ENCODE measurements around the gene SARDH. TPM values are rescaled to one million over a fixed set of nuclear protein-coding genes. Genes with fewer than 3 reads are reported as not detected.

The SARDH gene
- total RNA-seq, 1 experiment from 2014 or later, result 15.7 TPM

- no peaks in the 10 kb centered on the region for H3K36me3 ChIP-seq
- H3K4me3 ChIP-seq, result no peak overlapping the region
- peaks cover 78% of the 10 kb centered on the region for H3K4me1 ChIP-seq
- H3K9me3 ChIP-seq (replicated peaks), result no peaks in the 10 kb centered on the region
- H3K27me3 ChIP-seq, result no peaks in the 10 kb centered on the region
- peak; percentile 78 to 80 for DNase-seq
- peak overlapping the region; percentile 92 for H3K27ac ChIP-seq
These were observed 26.5 kb downstream of the SARDH start for GRCh38 chr9:133711428-133712220.

DNA sequence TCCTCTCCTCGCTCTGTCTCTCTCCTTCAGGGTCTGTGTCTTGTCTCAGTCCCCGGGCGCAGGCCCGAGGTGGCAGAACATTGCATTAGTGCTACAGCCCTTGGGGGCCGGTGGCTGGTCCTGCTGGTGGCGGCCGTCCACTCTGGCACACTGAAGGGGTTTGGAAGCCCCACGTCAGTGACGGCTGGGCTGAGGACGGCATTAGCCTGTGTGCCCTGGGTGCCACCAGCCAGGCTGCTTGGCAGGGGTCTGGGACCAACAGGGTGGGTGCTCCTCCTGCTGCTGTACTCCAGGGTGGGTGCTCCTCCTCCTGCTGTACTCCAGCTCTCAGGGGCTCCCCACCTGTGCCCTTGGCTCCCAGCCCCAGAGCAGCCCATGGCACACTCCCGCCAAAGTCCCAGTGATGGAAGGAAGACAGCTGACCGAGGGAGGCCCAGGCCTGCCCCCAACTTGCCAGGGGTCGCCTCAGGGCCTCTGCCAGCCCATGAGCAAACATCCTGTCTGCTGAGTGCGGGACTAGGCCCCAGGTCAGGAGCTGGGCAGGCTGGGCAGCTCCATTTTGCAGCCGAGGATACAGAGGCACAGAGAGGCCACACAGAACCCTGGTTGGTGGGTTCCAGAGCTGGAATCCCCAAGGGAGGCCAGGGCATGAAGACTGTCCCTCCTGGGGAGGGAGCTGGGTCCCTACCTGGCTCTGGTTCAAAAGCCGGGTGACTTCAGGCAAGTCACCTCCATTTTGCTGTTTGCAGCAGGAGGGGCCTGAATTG lies 27.3 kb downstream of the SARDH start:
- Histone ChIP-seq H3K4me1 (peaks cover 70% of the 10 kb centered on the region), H3K9me3 (replicated peaks) (no peaks in the 10 kb centered on the region), H3K4me3 (no peak overlapping the region), H3K27ac (peak overlapping the region; percentile 92), H3K36me3 (no peaks in the 10 kb centered on the region), H3K27me3 (no peaks in the 10 kb centered on the region)
- peak; percentile 92 to 93 for DNase-seq

DNA sequence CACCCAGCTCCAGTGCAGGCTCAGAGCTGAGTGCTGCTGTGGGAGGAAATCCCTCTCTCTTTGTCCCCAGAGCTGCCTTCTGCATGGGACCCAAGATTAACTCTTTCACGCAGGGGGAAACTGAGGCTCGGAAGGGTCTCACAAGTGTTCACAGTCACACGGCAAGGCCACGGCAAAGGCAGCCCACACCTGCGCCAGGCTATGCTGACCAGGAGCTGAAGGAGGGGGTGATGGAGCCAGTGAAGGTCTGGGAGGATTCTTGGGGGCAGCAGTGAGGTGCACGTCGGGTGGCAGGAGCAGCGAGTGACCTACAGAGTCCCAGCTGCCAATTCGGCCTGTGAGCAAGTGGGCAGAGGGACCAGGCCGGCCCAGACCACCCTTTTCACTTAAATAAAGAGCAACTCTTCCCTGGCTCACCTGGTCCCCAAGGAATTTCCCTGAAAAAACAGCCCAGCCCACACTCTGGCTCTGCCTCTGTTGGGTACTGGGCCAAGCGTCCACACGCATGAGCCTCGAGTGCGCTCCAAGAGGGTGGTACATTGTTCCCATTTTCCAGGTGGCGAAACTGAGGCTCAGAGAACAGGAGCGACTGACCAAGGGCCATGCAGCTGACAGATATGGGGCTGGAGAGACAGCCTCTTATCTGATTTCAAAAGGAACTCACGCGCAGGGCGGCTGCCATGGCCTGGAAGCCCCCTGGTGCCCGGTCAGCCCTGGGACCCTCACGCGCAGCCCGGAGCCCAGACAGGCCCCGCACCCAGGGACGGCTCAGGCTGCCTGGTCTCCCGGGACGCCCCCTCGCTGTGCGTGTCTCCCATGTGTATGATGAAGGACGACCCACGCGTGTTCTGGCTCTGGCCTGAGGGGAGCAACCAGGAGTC lies 28.2 kb downstream of the SARDH start:
- H3K27ac ChIP-seq, result peak overlapping the region; percentile 92
- peak in 1 of 2 experiments; percentile 11 for DNase-seq
- no peaks in the 10 kb centered on the region for H3K27me3 ChIP-seq
- no peaks in the 10 kb centered on the region for H3K9me3 ChIP-seq (replicated peaks)
- H3K4me1 ChIP-seq, result peaks cover 61% of the 10 kb centered on the region
- no peaks in the 10 kb centered on the region for H3K36me3 ChIP-seq
- H3K4me3 ChIP-seq, result no peak overlapping the region

GRCh38 chr9:133709015-133709611 lies 29.0 kb downstream of the SARDH start:
- Histone ChIP-seq H3K27ac (peak overlapping the region; percentile 92), H3K9me3 (replicated peaks) (no peaks in the 10 kb centered on the region), H3K36me3 (no peaks in the 10 kb centered on the region), H3K27me3 (no peaks in the 10 kb centered on the region), H3K4me1 (peaks cover 55% of the 10 kb centered on the region), H3K4me3 (no peak overlapping the region)
- peak; percentile 87 to 88 for DNase-seq

- DNase-seq, result peak in 1 of 2 experiments; percentile 4
- no peak overlapping the region for H3K4me3 ChIP-seq
- no peaks in the 10 kb centered on the region for H3K36me3 ChIP-seq
- H3K27me3 ChIP-seq, result no peaks in the 10 kb centered on the region
- H3K27ac ChIP-seq, result peak overlapping the region; percentile 92
- no peaks in the 10 kb centered on the region for H3K9me3 ChIP-seq (replicated peaks)
- H3K4me1 ChIP-seq, result peaks cover 48% of the 10 kb centered on the region
These were observed 29.7 kb downstream of the SARDH start for GRCh38 chr9:133708246-133709014.

GRCh38 chr9:133707763-133708245 lies 30.3 kb downstream of the SARDH start:
- Histone ChIP-seq H3K4me3 (no peak overlapping the region), H3K36me3 (no peaks in the 10 kb centered on the region), H3K27ac (no peak overlapping the region), H3K9me3 (replicated peaks) (no peaks in the 10 kb centered on the region), H3K27me3 (no peaks in the 10 kb centered on the region), H3K4me1 (peaks cover 48% of the 10 kb centered on the region)
- DNase-seq, result peak in 1 of 2 experiments; percentile 2

DNA sequence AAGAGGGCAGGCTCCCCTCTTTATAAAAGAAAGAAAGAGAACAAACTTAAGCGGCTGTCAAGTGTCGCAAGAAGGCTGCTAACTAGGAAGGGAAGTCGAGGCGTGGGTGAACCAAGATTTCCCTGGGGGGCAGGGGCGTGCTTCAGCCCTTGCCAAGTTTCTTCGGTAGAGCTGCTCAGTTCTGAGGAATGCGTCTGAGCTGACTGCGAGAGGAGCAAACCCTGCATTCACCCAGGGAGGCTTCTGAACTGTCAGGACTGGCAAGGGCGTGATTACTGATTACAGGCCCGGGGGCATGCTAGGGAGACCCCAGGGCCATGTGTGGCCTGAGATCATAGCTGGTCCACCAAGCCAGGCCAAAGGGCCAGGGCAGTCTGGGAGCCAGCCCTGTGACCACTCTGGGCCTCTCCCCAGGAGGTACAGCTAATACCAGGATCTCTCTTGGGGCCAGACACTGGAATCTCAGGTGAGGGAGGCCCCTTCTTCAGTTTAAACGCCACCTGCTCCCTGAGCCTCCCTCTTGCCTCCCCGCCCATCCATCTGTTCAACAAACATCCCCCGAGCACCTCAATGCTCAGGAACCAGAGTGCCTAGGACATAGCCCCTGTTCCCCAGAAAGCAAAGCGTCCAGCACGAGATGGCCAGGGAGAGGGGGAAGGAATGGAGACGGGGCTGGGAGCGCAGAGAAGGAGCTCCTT lies 30.9 kb downstream of the SARDH start:
- Histone ChIP-seq H3K27me3 (no peaks in the 10 kb centered on the region), H3K27ac (no peak overlapping the region), H3K36me3 (no peaks in the 10 kb centered on the region), H3K4me3 (no peak overlapping the region), H3K4me1 (peaks cover 48% of the 10 kb centered on the region), H3K9me3 (replicated peaks) (no peaks in the 10 kb centered on the region)
- peak in 1 of 2 experiments; percentile 1 for DNase-seq

GRCh38 chr9:133706307-133707050 lies 31.7 kb downstream of the SARDH start:
- H3K36me3 ChIP-seq, result no peaks in the 10 kb centered on the region
- DNase-seq, result no peak
- H3K4me3 ChIP-seq, result no peak overlapping the region
- H3K27ac ChIP-seq, result no peak overlapping the region
- no peaks in the 10 kb centered on the region for H3K27me3 ChIP-seq
- H3K9me3 ChIP-seq (replicated peaks), result no peaks in the 10 kb centered on the region
- peaks cover 48% of the 10 kb centered on the region for H3K4me1 ChIP-seq

DNA sequence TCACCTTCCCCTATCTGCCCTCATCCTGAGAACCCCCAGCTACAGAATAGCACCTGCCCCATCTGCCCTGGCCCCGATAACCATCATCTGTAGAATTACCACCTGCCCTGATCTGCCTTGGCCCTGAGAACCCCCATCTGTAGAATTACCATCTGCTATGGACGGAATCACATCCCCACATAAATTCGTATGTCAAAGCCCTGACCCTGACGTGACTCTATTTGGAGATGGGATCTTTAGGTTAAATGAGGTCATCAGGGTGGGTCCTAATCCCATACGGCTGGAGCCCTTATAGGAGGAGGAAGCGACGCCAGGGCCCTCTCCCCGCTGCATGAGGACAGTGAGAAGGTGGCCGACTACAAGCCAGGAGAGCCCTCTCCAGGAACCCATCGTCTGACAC lies 32.6 kb downstream of the SARDH start:
- H3K27ac ChIP-seq, result no peak overlapping the region
- no peaks in the 10 kb centered on the region for H3K36me3 ChIP-seq
- no peak for DNase-seq
- no peaks in the 10 kb centered on the region for H3K27me3 ChIP-seq
- no peak overlapping the region for H3K4me3 ChIP-seq
- H3K9me3 ChIP-seq (replicated peaks), result no peaks in the 10 kb centered on the region
- H3K4me1 ChIP-seq, result peaks cover 48% of the 10 kb centered on the region

DNA sequence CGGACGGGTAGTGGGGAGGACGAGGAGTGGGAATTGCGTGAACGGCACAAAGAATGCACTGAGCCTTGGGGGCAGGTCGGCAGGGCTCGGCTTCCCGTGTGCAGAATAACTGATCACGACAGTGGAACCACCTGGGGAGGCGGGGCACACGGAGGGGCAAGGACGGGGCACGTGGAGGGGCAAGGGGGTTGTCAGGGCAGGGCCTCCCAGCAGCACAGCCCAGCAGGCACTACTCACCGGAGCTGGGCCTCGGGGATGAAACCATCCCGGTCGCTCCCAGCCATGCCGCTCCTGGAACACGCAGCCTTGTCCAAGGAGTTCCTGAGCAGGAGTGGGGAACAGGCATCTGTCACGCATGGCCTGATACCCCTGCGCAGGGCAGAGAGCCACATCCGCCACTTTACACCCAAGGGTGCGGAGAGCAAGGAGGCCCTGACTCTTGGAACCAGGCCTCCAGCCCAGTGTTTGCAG lies 33.4 kb downstream of the SARDH start:
- no peak overlapping the region for H3K27ac ChIP-seq
- no peak overlapping the region for H3K4me3 ChIP-seq
- H3K36me3 ChIP-seq, result no peaks in the 10 kb centered on the region
- H3K27me3 ChIP-seq, result no peaks in the 10 kb centered on the region
- H3K4me1 ChIP-seq, result peaks cover 42% of the 10 kb centered on the region
- no peaks in the 10 kb centered on the region for H3K9me3 ChIP-seq (replicated peaks)
- DNase-seq, result no peak

- Histone ChIP-seq H3K27ac (no peak overlapping the region), H3K4me3 (no peak overlapping the region), H3K27me3 (no peaks in the 10 kb centered on the region), H3K9me3 (replicated peaks) (no peaks in the 10 kb centered on the region), H3K4me1 (peaks cover 33% of the 10 kb centered on the region), H3K36me3 (no peaks in the 10 kb centered on the region)
- DNase-seq, result peak in 1 of 2 experiments; percentile 4
These were observed 34.4 kb downstream of the SARDH start for GRCh38 chr9:133703591-133704399.
